IMR-90 (cell line): Measurements from ENCODE around the gene SLX9. TPM values are rescaled to one million over a fixed set of nuclear protein-coding genes. Genes with fewer than 3 reads are reported as not detected.

ENCODE experiments used
- ATAC-seq: fragments of 200-7000 bp; cut with Tn5 transposase; 2 replicates; pipeline ENCODE4 v1.9.1; 2020; ENCODE audit warnings: low read depth, mild to moderate bottlenecking, moderate library complexity
- BruUV-seq: library from RNA; stranded (reverse); fragments of 400-500 nt; replicated peaks from 2 replicates; lab custom pipeline; 2021; lab: Mats Ljungman, UMichigan
- CTCF ChIA-PET: fragments of 300-600 bp; formaldehyde crosslinking; extraction: SDS; loops from one replicate; lab custom pipeline; 2021; ENCODE audit warnings: antibody characterized with exemption; lab: Yijun Ruan, JAX
- POLR2A ChIA-PET: fragments of 300-600 bp; sonication (Branson Sonifier 250); formaldehyde crosslinking; loops from one replicate; lab custom pipeline; 2022; ENCODE audit warnings: antibody characterized with exemption; ENCODE audit not compliant: unreplicated experiment; lab: Charles Lee
- DNase-seq: peaks from one replicate; pipeline ENCODE4 v3.0.0; 2013
- H2AFZ ChIP-seq: replicated peaks from 2 replicates; pipeline ENCODE3; 2013; ENCODE audit warnings: low read length, mild to moderate bottlenecking; ENCODE audit not compliant: poor library complexity
- H2AK5ac ChIP-seq: 2 replicates; pipeline ENCODE4 v1.6.1; 2013; ENCODE audit warnings: low read depth, low read length, inconsistent platforms
- H2AK9ac ChIP-seq: replicated peaks from 2 replicates; pipeline ENCODE3; 2013; ENCODE audit warnings: mild to moderate bottlenecking, low read depth, low read length, moderate library complexity; ENCODE audit not compliant: poor library complexity
- H2BK120ac ChIP-seq: 2 replicates; pipeline ENCODE4 v1.6.1; 2013; ENCODE audit warnings: low read depth, low read length, inconsistent platforms
- H2BK15ac ChIP-seq: 3 replicates; pipeline ENCODE4 v1.6.1; 2013; ENCODE audit warnings: low read depth, low read length, inconsistent platforms
- H2BK20ac ChIP-seq: 2 replicates; pipeline ENCODE4 v1.6.1; 2013; ENCODE audit warnings: low read depth, mild to moderate bottlenecking, inconsistent platforms, low read length, moderate library complexity
- H2BK5ac ChIP-seq: 2 replicates; pipeline ENCODE4 v1.6.1; 2013; ENCODE audit warnings: mild to moderate bottlenecking, low read depth, low read length, inconsistent platforms; ENCODE audit not compliant: poor library complexity, severe bottlenecking
- H3K14ac ChIP-seq: replicated peaks from 2 replicates; pipeline ENCODE4 v1.6.1; 2013; ENCODE audit warnings: low read depth, low read length, inconsistent platforms
- H3K18ac ChIP-seq: 2 replicates; pipeline ENCODE4 v1.6.1; 2013; ENCODE audit warnings: low read depth, low read length, control low read depth
- H3K23ac ChIP-seq: 2 replicates; pipeline ENCODE4 v1.6.1; 2013; ENCODE audit warnings: low read depth, low read length, inconsistent platforms
- H3K27ac ChIP-seq: 2 replicates; pipeline ENCODE4 v1.5.1; 2013; ENCODE audit warnings: mild to moderate bottlenecking, control low read depth, low read length; ENCODE audit not compliant: insufficient read depth
- H3K27me3 ChIP-seq: 2 replicates; pipeline ENCODE4 v1.6.1; 2013; ENCODE audit warnings: low read length; ENCODE audit not compliant: control insufficient read depth, insufficient read depth
- H3K36me3 ChIP-seq: 2 replicates; pipeline ENCODE4 v1.6.1; 2013; ENCODE audit warnings: low read length, mixed read lengths; ENCODE audit not compliant: control insufficient read depth, insufficient read depth
- H3K4ac ChIP-seq: 2 replicates; pipeline ENCODE4 v1.6.1; 2013; ENCODE audit warnings: low read depth, low read length, inconsistent platforms
- H3K4me1 ChIP-seq: 2 replicates; pipeline ENCODE4 v1.6.1; 2013; ENCODE audit warnings: low read length, mixed read lengths; ENCODE audit not compliant: control insufficient read depth, insufficient read depth
- H3K4me2 ChIP-seq: 2 replicates; pipeline ENCODE4 v1.6.1; 2013; ENCODE audit warnings: low read depth, mild to moderate bottlenecking, control low read depth, low read length, moderate library complexity
- H3K4me3 ChIP-seq: 2 replicates; pipeline ENCODE4 v1.5.1; 2013; ENCODE audit warnings: low read depth, mild to moderate bottlenecking, control low read depth, low read length, moderate library complexity; ENCODE audit not compliant: insufficient read depth
- H3K56ac ChIP-seq: 2 replicates; pipeline ENCODE4 v1.6.1; 2013; ENCODE audit warnings: low read length, inconsistent platforms; ENCODE audit not compliant: insufficient read depth; ENCODE audit errors: extremely low read depth
- H3K79me1 ChIP-seq, 2 experiments: 2 replicates each; pipeline ENCODE4 v1.6.1; 2013; ENCODE audit warnings: low read length in 2 of 2, inconsistent platforms in 1 of 2, low read depth in 1 of 2
- H3K9ac ChIP-seq: 2 replicates; pipeline ENCODE4 v1.6.1; 2013; ENCODE audit warnings: low read depth, low read length, control low read depth
- H3K9me1 ChIP-seq: 2 replicates; pipeline ENCODE4 v1.6.1; 2013; ENCODE audit warnings: low read length, inconsistent platforms; ENCODE audit not compliant: insufficient read depth
- H3K9me3 ChIP-seq: 2 replicates; pipeline ENCODE4 v1.6.1; 2013; ENCODE audit warnings: low read length; ENCODE audit not compliant: control insufficient read depth, insufficient read depth
- H4K20me1 ChIP-seq: 2 replicates; pipeline ENCODE4 v1.6.1; 2013; ENCODE audit warnings: low read length, inconsistent platforms; ENCODE audit not compliant: insufficient read depth
- H4K5ac ChIP-seq: 2 replicates; pipeline ENCODE4 v1.6.1; 2013; ENCODE audit warnings: mild to moderate bottlenecking, low read depth, low read length, control low read depth
- H4K8ac ChIP-seq, 2 experiments: 2 replicates each; pipeline ENCODE4 v1.6.1; 2013; ENCODE audit warnings: low read depth in 2 of 2, low read length in 2 of 2, control low read depth in 1 of 2, inconsistent platforms in 1 of 2
- H4K91ac ChIP-seq: 2 replicates; pipeline ENCODE4 v1.6.1; 2013; ENCODE audit warnings: low read depth, low read length, inconsistent platforms; ENCODE audit not compliant: insufficient read depth
- BHLHE40 ChIP-seq: fragments of 150-350 bp; IDR thresholded peaks from 2 replicates; pipeline ENCODE4 v1.6.1; 2016; ENCODE audit warnings: mild to moderate bottlenecking, low read depth, low read length
- CEBPB ChIP-seq: IDR thresholded peaks from 2 replicates; pipeline ENCODE4 v1.6.1; 2012; ENCODE audit warnings: low read depth, low read length, improper control_type of control experiment
- MAFK ChIP-seq: IDR thresholded peaks from 2 replicates; pipeline ENCODE4 v1.6.1; 2012; ENCODE audit warnings: low read depth, low read length, improper control_type of control experiment
- MAZ ChIP-seq: IDR thresholded peaks from 2 replicates; pipeline ENCODE4 v1.6.1; 2012; ENCODE audit warnings: low read depth, mild to moderate bottlenecking, low read length, improper control_type of control experiment, moderate library complexity, borderline replicate concordance
- MXI1 ChIP-seq: IDR thresholded peaks from 2 replicates; pipeline ENCODE4 v1.6.1; 2012; ENCODE audit warnings: low read depth, mild to moderate bottlenecking, low read length, moderate library complexity, borderline replicate concordance
- NFE2L2 ChIP-seq: fragments of 150-350 bp; IDR thresholded peaks from 2 replicates; pipeline ENCODE4 v1.6.1; 2016; ENCODE audit warnings: low read depth, mild to moderate bottlenecking, low read length
- POLR2A ChIP-seq: IDR thresholded peaks from 2 replicates; pipeline ENCODE4 v1.6.1; 2012; ENCODE audit warnings: mild to moderate bottlenecking, low read depth, low read length
- WGBS, 2 experiments: methylation state at CpG; one replicate each; pipeline versions ENCODE4 v1.1.5 to v1.1.7; 2013; ENCODE audit warnings: missing lambda C conversion rate in 2 of 2; ENCODE audit not compliant: insufficient read length in 1 of 2; ENCODE audit errors: extremely low coverage in 2 of 2; 5-methylcytosine and 5-hydroxymethylcytosine counted together
- dilution Hi-C: fragments of 300-500 bp; cut with HindIII; formaldehyde crosslinking; loops from one replicate; pipeline ENCODE4 v1.14.3; 2018; ENCODE audit warnings: low sequenced_read_pairs; ENCODE audit not compliant: unreplicated experiment
- in situ Hi-C: fragments of 300-500 bp; cut with MboI; formaldehyde crosslinking; loops from 3 replicates; pipeline ENCODE4 v1.14.3; 2019; ENCODE audit warnings: low sequenced_read_pairs, inconsistent platforms, mixed read lengths
- intact Hi-C: fragments of 100-400 bp; cut with micrococcal nuclease; formaldehyde crosslinking; loops from 2 replicates; pipeline ENCODE4 v1.10.0; 2022
- polyA plus RNA-seq, 3 experiments: library from polyadenylated mRNA; depleted of rRNA; stranded (reverse); fragments of >200 nt; gene quantifications; 2 replicates each; pipeline ENCODE4 v1.2.3, GENCODE V29; 2012; ENCODE audit warnings: low replicate concordance in 1 of 3
- total RNA-seq: library from RNA; depleted of rRNA; stranded (reverse); fragments of >200 nt; gene quantifications from 2 replicates; pipeline ENCODE4 v1.2.3, GENCODE V29; 2012
- TF ChIP-seq, protein P1 (sequence below): fragments of 150-350 bp; IDR thresholded peaks from 2 replicates; pipeline ENCODE4 v1.6.1; 2017; ENCODE audit warnings: mild to moderate bottlenecking, antibody characterized with exemption, low read length, low read depth
- TF ChIP-seq, protein P2 (sequence below): conservative IDR thresholded peaks from 2 replicates; pipeline ENCODE4 v1.5.1; 2012; ENCODE audit warnings: mild to moderate bottlenecking, low read depth, low read length, improper control_type of control experiment
- TF ChIP-seq, protein P3 (sequence below): fragments of 150-350 bp; IDR thresholded peaks from 2 replicates; pipeline ENCODE4 v1.6.1; 2016; ENCODE audit warnings: low read depth, mild to moderate bottlenecking, low read length, moderate library complexity, borderline replicate concordance

Gene SLX9
- total and polyA plus RNA-seq, 2 of the 4 experiments (the other 2 are of a cell fraction) = 10.4 to 21.7 TPM

DNA sequence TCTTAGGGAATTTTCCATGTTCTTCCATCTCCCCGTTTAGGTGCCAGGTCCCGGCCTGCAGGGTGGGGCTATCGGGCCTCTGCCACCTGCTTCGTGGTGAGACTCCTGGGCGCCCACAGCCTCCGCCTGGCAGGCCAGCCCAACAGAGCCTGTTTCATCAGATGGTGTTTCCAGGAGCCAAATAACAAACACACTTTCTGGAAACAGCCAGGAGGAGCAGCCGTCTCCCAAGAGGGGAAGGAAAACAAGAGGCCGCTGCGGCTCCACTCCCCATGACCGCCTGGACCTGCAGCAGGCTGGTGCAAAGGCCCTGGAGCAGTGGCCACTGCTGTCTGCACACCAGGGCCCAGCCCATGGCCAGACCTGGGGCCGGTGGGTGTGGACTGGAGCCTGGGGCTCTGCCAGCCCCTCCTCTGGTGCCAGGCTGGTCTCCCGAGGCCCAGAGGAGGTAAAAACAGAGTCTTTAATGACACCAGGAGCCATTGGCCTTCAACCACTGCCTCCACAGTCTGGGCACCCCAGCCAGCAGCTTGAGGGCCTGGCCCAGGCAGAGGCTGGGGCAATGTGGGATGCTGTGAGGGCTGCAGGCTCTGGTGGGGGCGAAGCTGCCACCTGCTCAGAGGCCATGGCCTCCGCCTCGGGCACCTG is 55.0 kb downstream of the SLX9 start:
- no peak for ATAC-seq
- Histone ChIP-seq H4K91ac (no peak overlapping the region), H3K79me1 (no peaks in the 10 kb centered on the region), H2BK120ac (no peak overlapping the region), H3K4me3 (no peak overlapping the region), H2AFZ (no peak overlapping the region), H3K14ac (no peak overlapping the region), H4K5ac (no peak overlapping the region), H2BK20ac (no peak overlapping the region), H3K4ac (no peak overlapping the region; the same call in 1 of the 2 replicates), H4K8ac (no peak overlapping the region), H3K27me3 (peaks cover 39% of the 10 kb centered on the region), H2AK9ac (no peak overlapping the region), H4K20me1 (peaks cover 3% of the 10 kb centered on the region; the same call in 1 of the 2 replicates), H3K18ac (no peak overlapping the region), H2BK15ac (no peak overlapping the region), H2BK5ac (no peak overlapping the region), H3K56ac (no peak overlapping the region), H3K4me1 (peaks cover 19% of the 10 kb centered on the region), H3K27ac (no peak overlapping the region), H3K9me1 (no peaks in the 10 kb centered on the region), H2AK5ac (no peak overlapping the region; the same call in 1 of the 2 replicates), H3K9me3 (peaks cover 3% of the 10 kb centered on the region; the same call in 1 of the 2 replicates), H3K9ac (no peak overlapping the region), H3K23ac (no peak overlapping the region), H3K36me3 (no peaks in the 10 kb centered on the region), H3K4me2 (no peak overlapping the region)
- BruUV-seq = no TSS peak
- no peak for DNase-seq
- dilution Hi-C loops = no loop called here
- TF ChIP-seq MAFK (no peak), NFE2L2 (no peak), CEBPB (no peak), POLR2A (no peak), MXI1 (no peak), BHLHE40 (no peak), MAZ (no peak)
- TF ChIP-seq, protein P1, sequence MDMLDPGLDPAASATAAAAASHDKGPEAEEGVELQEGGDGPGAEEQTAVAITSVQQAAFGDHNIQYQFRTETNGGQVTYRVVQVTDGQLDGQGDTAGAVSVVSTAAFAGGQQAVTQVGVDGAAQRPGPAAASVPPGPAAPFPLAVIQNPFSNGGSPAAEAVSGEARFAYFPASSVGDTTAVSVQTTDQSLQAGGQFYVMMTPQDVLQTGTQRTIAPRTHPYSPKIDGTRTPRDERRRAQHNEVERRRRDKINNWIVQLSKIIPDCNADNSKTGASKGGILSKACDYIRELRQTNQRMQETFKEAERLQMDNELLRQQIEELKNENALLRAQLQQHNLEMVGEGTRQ = no peak
- TF ChIP-seq, protein P2, sequence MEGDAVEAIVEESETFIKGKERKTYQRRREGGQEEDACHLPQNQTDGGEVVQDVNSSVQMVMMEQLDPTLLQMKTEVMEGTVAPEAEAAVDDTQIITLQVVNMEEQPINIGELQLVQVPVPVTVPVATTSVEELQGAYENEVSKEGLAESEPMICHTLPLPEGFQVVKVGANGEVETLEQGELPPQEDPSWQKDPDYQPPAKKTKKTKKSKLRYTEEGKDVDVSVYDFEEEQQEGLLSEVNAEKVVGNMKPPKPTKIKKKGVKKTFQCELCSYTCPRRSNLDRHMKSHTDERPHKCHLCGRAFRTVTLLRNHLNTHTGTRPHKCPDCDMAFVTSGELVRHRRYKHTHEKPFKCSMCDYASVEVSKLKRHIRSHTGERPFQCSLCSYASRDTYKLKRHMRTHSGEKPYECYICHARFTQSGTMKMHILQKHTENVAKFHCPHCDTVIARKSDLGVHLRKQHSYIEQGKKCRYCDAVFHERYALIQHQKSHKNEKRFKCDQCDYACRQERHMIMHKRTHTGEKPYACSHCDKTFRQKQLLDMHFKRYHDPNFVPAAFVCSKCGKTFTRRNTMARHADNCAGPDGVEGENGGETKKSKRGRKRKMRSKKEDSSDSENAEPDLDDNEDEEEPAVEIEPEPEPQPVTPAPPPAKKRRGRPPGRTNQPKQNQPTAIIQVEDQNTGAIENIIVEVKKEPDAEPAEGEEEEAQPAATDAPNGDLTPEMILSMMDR = no peak
- TF ChIP-seq, protein P3, sequence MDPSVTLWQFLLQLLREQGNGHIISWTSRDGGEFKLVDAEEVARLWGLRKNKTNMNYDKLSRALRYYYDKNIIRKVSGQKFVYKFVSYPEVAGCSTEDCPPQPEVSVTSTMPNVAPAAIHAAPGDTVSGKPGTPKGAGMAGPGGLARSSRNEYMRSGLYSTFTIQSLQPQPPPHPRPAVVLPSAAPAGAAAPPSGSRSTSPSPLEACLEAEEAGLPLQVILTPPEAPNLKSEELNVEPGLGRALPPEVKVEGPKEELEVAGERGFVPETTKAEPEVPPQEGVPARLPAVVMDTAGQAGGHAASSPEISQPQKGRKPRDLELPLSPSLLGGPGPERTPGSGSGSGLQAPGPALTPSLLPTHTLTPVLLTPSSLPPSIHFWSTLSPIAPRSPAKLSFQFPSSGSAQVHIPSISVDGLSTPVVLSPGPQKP = no peak
- ChIA-PET POLR2A (no interaction called here), CTCF (no interaction called here)
- in situ Hi-C loops = no loop called here
- 77% methylated on average over 9 of the region's 15 CpGs; no CpG with 5 or more reads in 1 of the 2 experiments for WGBS, 2 experiments
- intact Hi-C loops = no loop called here
